Adrenal gland (tissue), 12 donors: ENCODE results near the gene MGARP. TPM values are rescaled to one million over a fixed set of nuclear protein-coding genes. Genes with fewer than 3 reads are reported as not detected.
A peak's percentile ranks its signal among the peaks of the same experiment; 100 is the strongest.

Source experiments
- DNase-seq, 7 donors: peaks; one replicate each; pipeline ENCODE4 v3.0.0-alpha.2; 2019 to 2020
- H3K27ac ChIP-seq, 5 donors: fragments of 200-600 bp; sonication (generic) in 4 of 5; 1 replicate in 3 of 5; 2 replicates in 2 of 5; pipeline versions ENCODE4 v1.5.1 to v1.8.0; 2016 to 2020; ENCODE audit warnings: mild to moderate bottlenecking in 1 of 5
- H3K27me3 ChIP-seq: fragments of 200-600 bp; 2 replicates; pipeline ENCODE4 v1.8.0; 2021
- H3K36me3 ChIP-seq, 2 donors: fragments of 200-600 bp; replicated peaks in 1 of 2; 1 replicate in 1 of 2; 2 replicates in 1 of 2; pipeline versions ENCODE4 v1.5.1 to v1.8.0; 2018 to 2022
- H3K4me1 ChIP-seq, 2 donors: fragments of 200-600 bp; replicated peaks in 1 of 2; 1 replicate in 1 of 2; 2 replicates in 1 of 2; pipeline versions ENCODE4 v1.5.1 to v1.8.0; 2018 to 2021
- H3K4me3 ChIP-seq, 4 donors: fragments of 200-600 bp; sonication (generic) in 3 of 4; one replicate each; pipeline ENCODE4 v1.5.1; 2016 to 2018
- H3K9me3 ChIP-seq, 3 donors: fragments of 200-600 bp; sonication (generic) in 1 of 3; replicated peaks in 1 of 3; 1 replicate in 2 of 3; 2 replicates in 1 of 3; pipeline versions ENCODE4 v1.5.1 to v1.8.0; 2016 to 2021
- CTCF ChIP-seq, 6 experiments: fragments of 450-650 bp in 4 of 6; fragments of 200-600 bp in 2 of 6; sonication (generic) in 1 of 6; IDR thresholded peaks; 1 replicate in 5 of 6; 2 replicates in 1 of 6; pipeline versions ENCODE4 v1.5.1 to v1.8.0; 2016 to 2021; ENCODE audit warnings: antibody characterized with exemption in 6 of 6, mild to moderate bottlenecking in 2 of 6, moderate library complexity in 1 of 6
- POLR2A ChIP-seq, 2 donors: fragments of 450-650 bp; IDR thresholded peaks; one replicate each; pipeline ENCODE4 v1.6.1; 2017; ENCODE audit warnings: antibody characterized with exemption in 2 of 2, mild to moderate bottlenecking in 2 of 2, moderate library complexity in 1 of 2
- WGBS, 4 donors: extraction: QIAGEN DNeasy Blood & Tissue Kit in 2 of 4; methylation state at CpG; one replicate each; pipeline versions ENCODE4 v1.1.5 to v1.1.7; 2013 to 2017; 5-methylcytosine and 5-hydroxymethylcytosine counted together
- intact Hi-C, 2 donors: fragments of 100-400 bp; cut with DNase I; formaldehyde crosslinking; loops; one replicate each; pipeline versions ENCODE4 v1.14.1 to v1.15.0; 2022 to 2023
- polyA plus RNA-seq, 3 donors: library from polyadenylated mRNA; stranded (reverse); fragments of 200-250 nt in 2 of 3; fragments of 350-450 nt in 1 of 3; fragmentation: Illumina TruSeq in 1 of 3; extraction: RNeasy Lipid Tissue Mini Kit (QIAGEN cat#74804) in 1 of 3; gene quantifications; one replicate each; pipeline ENCODE4 v1.2.3, GENCODE V29; 2013 to 2014
- total RNA-seq, 9 donors: library from RNA; depleted of rRNA in 4 of 9; stranded (reverse); fragments of >200 nt in 4 of 9; fragments of 120-200 nt in 1 of 9; fragmentation: NEBNext Ultra II Directional in 1 of 9; extraction: Animal tissue kit (Norgen Biotek cat#: 25700) in 1 of 9; gene quantifications; one replicate each; pipeline versions ENCODE4 v1.1.0 to v1.2.4, GENCODE V29; 2013 to 2023
- donor health status: healthy with polysubstance abuse.
- donor health status: Bipolar disorder and iron deficiency.
- donor health status: DM: yes; HTN: yes; CAD: no.
- donor health status: DM: no; HTN: no; CAD: no.
- donor health status: DM: no; HTN: no; CAD: no.
- donor health status: DM: yes; HTN: yes; CAD: no.

MGARP gene
- total and polyA plus RNA-seq, 12 donors: 79.2 to 548 (median 238) TPM

- Histone ChIP-seq H3K27ac (no peak overlapping the region), H3K4me3 (no peak overlapping the region), H3K27me3 (no peaks in the 10 kb centered on the region), H3K9me3 (no peaks in the 10 kb centered on the region), H3K4me1 (peaks cover 11 to 32% of the 10 kb centered on the region in 2 donors), H3K36me3 (no peaks in the 10 kb centered on the region)
- WGBS, 4 donors: 97 to 100% (median 99%) methylated on average over 2 of the region's 2 CpGs
- TF ChIP-seq POLR2A (IDR thresholded peaks at IDR 0.05) (no peak), CTCF (IDR thresholded peaks at IDR 0.05) (no peak)
- no peak for DNase-seq
- intact Hi-C loops: no loop called here
Measured at GRCh38 chr4:139304920-139305319, 24.9 kb upstream of the MGARP start.

GRCh38 chr4:139301821-139302611, 22.0 kb upstream of the MGARP start, which contains the start of gene NDUFC1:
NDUFC1 (minus strand) TSS chr4:139302477; CDS start chr4:139295798, 6,679 bp downstream.
- Histone ChIP-seq H3K4me3 (peak within 1 kb of the TSS; percentile 76 to 97 (median 89)), H3K9me3 (no peaks in the 10 kb centered on the region), H3K36me3 (no peaks in the 10 kb centered on the region), H3K27me3 (no peaks in the 10 kb centered on the region), H3K4me1 (peaks cover 18 to 40% of the 10 kb centered on the region in 2 donors), H3K27ac (peak within 1 kb of the TSS; percentile 82 to 98 (median 94))
- TF ChIP-seq POLR2A (IDR thresholded peaks at IDR 0.05): peak in 1 of 2 donors; percentile 62
- peak in 3 of 6 experiments; percentile 20 to 49 (median 45) for TF ChIP-seq CTCF (IDR thresholded peaks at IDR 0.05)
- intact Hi-C loops: no loop called here
- DNase-seq: peak; percentile 52 to 72 (median 62)
- WGBS, 4 donors: 0 to 1% (median 0%) methylated on average over 15 to 46 of the region's 46 CpGs

- peak within 1 kb of the TSS; percentile 78 to 97 (median 89) for H3K4me3 ChIP-seq
- TF ChIP-seq CTCF (IDR thresholded peaks at IDR 0.05) (peak in 1 of 6 experiments; percentile 2), POLR2A (IDR thresholded peaks at IDR 0.05) (peak; percentile 84 to 97)
- no peaks in the 10 kb centered on the region for H3K27me3 ChIP-seq
- 0 to 1% (median 0%) methylated on average over 37 to 61 of the region's 61 CpGs for WGBS, 4 donors
- DNase-seq: peak; percentile 98 to 99 (median 99)
- H3K36me3 ChIP-seq: no peaks in the 10 kb centered on the region
- no peaks in the 10 kb centered on the region for H3K9me3 ChIP-seq
- intact Hi-C loops: no loop called here
- H3K27ac ChIP-seq: peak within 1 kb of the TSS; percentile 82 to 98 (median 94)
- H3K4me1 ChIP-seq: peaks cover 18 to 38% of the 10 kb centered on the region in 2 donors
Measured at GRCh38 chr4:139301113-139301820, 21.2 kb upstream of the MGARP start, which contains the start of gene NAA15. NAA15 (plus strand) TSS chr4:139301505; CDS start chr4:139301778, 273 bp downstream.
